ENCODE results near the gene PCDH11X.
"Not testable (repeated sequence)": the region's sequence is repeated elsewhere in the genome, so short reads cannot be mapped to it uniquely, and the experiment has no call there.

The PCDH11X gene, protein sequence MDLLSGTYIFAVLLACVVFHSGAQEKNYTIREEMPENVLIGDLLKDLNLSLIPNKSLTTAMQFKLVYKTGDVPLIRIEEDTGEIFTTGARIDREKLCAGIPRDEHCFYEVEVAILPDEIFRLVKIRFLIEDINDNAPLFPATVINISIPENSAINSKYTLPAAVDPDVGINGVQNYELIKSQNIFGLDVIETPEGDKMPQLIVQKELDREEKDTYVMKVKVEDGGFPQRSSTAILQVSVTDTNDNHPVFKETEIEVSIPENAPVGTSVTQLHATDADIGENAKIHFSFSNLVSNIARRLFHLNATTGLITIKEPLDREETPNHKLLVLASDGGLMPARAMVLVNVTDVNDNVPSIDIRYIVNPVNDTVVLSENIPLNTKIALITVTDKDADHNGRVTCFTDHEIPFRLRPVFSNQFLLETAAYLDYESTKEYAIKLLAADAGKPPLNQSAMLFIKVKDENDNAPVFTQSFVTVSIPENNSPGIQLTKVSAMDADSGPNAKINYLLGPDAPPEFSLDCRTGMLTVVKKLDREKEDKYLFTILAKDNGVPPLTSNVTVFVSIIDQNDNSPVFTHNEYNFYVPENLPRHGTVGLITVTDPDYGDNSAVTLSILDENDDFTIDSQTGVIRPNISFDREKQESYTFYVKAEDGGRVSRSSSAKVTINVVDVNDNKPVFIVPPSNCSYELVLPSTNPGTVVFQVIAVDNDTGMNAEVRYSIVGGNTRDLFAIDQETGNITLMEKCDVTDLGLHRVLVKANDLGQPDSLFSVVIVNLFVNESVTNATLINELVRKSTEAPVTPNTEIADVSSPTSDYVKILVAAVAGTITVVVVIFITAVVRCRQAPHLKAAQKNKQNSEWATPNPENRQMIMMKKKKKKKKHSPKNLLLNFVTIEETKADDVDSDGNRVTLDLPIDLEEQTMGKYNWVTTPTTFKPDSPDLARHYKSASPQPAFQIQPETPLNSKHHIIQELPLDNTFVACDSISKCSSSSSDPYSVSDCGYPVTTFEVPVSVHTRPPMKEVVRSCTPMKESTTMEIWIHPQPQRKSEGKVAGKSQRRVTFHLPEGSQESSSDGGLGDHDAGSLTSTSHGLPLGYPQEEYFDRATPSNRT (N-terminal part only)
- 0 to 0.06 reads per million in 2 experiments for total RNA-seq

DNA sequence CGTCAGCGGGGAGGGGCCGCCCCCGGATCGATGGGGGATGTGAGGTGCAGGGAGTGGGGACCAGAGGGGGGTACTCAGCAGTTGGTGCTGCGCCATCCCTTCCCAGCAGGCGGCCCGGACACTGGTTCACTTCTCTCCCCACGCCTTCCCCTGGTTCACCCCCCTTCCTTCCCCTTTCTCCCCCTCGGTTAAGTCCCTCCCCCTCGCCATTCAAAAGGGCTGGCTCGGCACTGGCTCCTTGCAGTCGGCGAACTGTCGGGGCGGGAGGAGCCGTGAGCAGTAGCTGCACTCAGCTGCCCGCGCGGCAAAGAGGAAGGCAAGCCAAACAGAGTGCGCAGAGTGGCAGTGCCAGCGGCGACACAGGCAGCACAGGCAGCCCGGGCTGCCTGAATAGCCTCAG, at the start of gene PCDH11X:
PCDH11X (plus strand) TSS at position 241 of the 400 bp plus-strand sequence. CDS start 56,130 bp downstream, outside the sequence.
- DNase-seq (ENCODE audit: low read depth): peak; percentile 12

DNA sequence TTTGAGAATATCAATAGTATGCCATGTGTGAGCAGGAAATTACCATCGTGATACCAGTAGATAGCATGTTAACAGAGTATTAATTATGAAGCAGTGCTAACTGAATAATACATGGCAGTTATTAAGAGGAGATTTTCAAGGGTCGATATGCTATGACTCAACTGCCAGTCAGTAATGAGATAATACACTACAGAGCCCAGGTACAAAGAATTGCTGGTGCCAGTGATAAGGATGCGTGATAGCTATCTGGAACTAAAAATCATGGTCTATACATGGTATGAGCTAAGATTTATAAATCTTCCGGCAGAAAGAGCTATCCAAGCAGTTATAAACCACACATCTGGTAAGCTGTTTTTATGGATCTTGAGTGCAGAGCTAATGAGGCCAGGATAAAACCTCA, 31.7 kb upstream of the PCDH11X start:
- DNase-seq (ENCODE audit: low read depth): not testable (repeated sequence)

DNA sequence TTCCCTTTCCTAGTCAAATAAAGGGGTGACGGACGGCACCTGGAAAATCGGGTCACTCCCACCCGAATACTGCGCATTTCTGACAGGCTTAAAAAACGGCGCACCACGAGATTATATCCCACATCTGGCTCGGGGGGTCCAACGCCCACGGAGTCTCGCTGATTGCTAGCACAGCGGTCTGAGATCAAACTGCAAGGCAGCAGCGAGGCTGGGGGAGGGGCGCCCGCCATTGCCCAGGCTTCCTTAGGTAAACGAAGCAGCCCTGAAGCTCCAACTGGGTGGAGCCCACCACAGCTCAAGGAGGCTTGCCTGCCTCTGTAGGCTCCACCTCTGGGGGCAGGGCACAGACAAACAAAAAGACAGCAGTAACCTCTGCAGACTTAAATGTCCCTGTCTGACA, 26.2 kb upstream of the PCDH11X start:
- DNase-seq (ENCODE audit: low read depth): not testable (repeated sequence)

DNA sequence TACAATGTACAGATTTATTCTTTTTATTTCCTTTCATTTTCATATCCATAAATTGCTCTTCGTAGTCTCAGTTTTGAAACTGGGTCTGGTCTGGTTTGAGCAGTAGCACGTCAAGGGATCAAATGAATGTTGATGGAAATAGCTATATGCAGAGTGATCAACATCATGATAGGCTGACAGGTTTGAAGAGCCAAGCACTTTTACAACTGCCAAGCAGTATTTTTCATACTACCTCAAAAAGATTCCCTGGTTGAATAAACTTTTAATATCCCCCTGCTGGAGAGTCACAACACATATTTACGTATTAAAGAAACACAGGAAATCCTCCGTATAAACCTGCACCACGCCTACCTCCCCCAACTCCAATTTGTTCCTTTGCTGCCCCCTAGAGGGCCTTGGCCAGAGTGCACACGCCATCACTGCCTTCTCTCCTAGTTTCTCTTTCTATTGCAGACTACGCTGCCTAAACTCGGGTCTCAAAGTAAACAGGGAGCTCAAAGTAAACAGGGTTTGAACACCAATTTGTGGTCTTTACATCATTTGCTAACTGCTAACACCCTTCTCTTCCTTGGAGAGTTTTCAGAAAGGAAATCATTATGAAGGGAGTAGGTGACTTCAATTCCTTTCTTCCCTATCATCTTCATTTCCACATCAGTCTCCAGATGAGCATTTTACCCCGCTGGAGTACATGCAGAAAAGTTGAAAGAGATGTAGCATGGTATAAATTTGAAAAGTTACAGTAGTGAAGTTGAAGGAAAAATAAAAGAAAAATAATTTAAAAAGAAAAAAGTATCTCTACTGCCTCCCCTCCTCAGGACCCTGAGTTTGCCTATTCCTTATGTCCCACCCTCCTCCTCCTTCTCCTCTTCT, 8.3 kb upstream of the PCDH11X start:
- DNase-seq (ENCODE audit: low read depth): not testable (repeated sequence)

DNA sequence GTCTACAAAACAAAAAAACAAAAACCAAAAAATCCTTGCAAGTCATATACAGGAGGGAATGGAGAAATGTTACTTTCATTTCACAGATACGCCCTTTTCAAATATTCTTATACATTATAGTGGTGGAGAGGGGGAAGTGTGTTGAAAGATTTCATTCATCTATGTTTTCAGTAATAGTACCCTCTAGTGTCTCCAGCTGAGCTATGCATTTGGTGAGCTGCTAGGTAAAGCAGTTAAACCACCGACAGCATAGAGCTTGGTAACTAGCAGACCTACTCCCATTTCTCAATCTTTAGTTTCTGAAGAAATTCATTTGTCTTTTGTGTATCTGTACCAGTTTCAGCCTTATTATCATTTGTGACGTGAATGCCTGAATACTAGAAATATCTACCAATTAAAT, 5.2 kb upstream of the PCDH11X start:
- not testable (repeated sequence) for DNase-seq (ENCODE audit: low read depth)

DNA sequence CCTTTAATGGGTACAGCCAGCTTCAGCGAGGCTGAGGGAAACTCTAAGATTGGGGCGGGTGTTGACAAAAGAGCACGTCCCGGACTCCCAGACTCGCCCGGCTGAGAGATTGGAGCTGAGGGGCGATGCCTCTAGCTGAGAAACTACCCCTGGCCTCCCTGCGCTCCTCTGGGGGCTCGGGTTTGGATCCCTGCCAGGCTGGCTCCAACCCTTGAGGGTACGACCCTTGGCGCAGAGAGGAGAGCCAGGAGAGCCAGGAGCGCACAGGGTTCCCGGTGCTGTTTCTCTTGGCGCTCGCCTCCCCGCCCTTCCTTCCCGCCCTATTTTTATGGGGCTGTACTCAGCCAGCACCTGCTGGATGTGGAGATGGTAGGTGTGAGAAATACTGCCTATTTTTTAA, 833 bp downstream of the PCDH11X start:
- not testable (repeated sequence) for DNase-seq (ENCODE audit: low read depth)

DNA sequence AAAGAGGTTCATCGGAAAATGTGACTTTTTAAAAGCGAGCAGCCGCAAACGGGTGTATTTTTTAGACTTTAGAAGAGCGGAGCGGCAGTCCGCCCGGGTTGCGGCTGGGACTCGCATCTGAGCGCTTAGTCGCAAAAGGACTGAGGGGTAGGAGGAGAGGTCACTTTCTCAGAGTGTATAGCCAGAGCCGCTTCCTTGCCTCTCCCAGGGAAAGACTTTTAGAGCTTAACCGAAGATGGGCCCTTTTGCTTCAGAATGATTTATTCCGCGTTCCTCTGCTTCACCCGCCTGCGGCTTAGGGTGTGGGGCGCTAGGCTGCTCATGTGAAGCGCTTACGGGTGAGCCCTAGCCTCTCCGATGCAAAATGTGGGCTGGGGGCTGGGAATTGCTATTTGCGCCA, 1.5 kb downstream of the PCDH11X start:
- DNase-seq (ENCODE audit: low read depth): not testable (repeated sequence)

DNA sequence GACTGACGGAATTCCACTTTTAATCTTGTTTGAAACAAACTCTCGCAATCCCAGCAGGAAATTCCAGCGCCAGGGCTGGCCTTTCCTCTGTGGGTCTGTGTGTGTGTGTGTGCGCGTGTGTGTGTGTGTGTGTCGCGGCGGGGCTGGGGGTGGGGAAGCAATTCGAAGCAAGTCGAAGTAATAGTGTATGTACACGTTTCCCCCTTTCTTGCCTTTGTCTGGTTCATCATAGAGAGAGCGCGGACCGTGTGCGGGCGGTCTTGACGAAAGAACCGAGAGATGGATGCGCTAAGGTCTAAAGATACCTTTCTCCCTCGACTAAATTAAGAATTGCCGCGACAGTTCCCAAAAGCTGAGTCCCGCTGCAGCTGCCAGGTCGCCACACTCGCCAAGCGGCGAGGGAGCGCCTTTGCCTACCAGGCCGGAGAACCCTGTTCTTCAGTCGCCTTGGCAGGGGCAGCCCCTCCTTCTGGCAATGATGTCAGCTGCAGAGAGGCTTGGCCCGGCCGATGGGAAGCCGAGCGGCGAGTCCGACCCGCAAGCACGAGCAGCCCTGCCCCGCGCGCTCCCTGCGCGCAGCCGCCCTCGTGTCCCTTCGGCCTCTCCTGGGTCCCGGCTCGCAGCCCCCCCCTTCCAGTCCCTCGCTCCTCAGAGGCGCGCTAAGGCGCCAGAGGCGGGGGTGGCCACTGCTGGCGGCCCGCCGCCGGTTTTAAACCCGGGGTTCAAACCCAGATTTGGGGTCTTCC, 2.6 kb downstream of the PCDH11X start:
- not testable (repeated sequence) for DNase-seq (ENCODE audit: low read depth)

DNA sequence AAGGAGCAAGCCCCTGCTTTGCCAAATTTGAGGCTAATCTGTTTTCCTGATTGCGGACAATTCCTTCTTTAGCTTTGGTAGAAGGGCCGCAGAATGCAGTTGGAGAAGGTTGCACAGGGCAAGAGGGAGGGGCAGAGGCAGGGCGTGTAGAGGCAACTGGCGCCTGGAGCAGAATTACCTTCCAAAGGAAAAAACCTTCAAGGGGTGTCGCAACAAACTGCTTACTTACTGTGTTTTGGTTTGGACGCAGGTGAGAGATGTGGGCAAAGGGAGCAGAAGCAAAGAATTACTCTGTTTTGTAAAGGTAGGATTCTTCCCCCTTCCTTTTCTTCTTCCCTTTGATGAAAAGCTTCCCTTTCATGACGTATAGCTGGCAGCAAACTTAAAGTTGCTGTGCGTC, 3.6 kb downstream of the PCDH11X start:
- DNase-seq (ENCODE audit: low read depth): not testable (repeated sequence)

DNA sequence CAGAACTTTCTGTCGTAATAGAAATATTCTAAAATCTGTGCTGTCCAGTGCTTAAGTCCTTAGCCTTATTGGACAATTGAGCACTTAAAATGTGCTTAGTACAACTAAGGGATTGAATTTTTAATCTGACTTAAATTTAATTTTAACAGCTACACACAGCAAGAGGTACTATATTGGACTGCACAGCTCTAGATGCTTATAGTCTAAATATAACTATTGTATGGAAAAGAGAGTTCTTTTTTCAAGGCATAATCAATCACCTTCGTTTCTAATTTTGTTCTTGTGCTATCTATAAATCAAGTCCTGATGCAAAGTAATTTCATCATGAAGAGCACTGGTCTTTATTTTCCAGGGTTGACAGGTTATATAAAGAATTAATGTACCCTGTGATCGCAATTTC, 38.4 kb downstream of the PCDH11X start:
- DNase-seq (ENCODE audit: low read depth): not testable (repeated sequence)

DNA sequence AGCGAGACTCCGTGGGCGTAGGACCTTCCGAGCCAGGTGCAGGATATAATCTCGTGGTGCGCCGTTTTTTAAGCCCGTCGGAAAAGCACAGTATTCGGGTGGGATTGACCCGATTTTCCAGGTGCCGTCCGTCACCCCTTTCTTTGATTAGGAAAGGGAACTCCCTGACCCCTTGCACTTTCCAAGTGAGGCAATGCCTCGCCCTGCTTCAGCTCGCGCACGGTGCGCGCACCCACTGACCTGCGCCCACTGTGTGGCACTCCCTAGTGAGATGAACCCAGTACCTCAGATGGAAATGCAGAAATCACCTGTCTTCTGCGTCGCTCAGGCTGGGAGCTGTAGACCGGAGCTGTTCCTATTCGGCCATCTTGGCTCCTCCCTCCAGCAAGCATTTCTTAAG, 46.1 kb downstream of the PCDH11X start:
- not testable (repeated sequence) for DNase-seq (ENCODE audit: low read depth)

Measured in T follicular helper cell (primary cell).